Psoas muscle (tissue), 8 donors: ENCODE data around the gene TOP3A. TPM values are rescaled to one million over a fixed set of nuclear protein-coding genes. Genes with fewer than 3 reads are reported as not detected.

ENCODE experiments used
- ATAC-seq, 4 donors: fragments of 200-7000 bp; cut with Tn5 transposase; one replicate each; pipeline ENCODE4 v1.9.1; 2020; ENCODE audit warnings: moderate library complexity in 3 of 4, mild to moderate bottlenecking in 2 of 4
- DNase-seq, 2 donors: peaks; one replicate each; pipeline ENCODE4 v3.0.0-alpha.2; 2020
- H3K27ac ChIP-seq: fragments of 200-600 bp; one replicate; pipeline ENCODE4 v1.8.0; 2022
- H3K27me3 ChIP-seq, 3 donors: fragments of 200-600 bp in 1 of 3; one replicate each; pipeline versions ENCODE4 v1.6.1 to v1.8.0; 2013 to 2022; ENCODE audit warnings: low read length in 2 of 3, mild to moderate bottlenecking in 2 of 3, moderate library complexity in 1 of 3; ENCODE audit not compliant: insufficient read depth in 3 of 3
- H3K36me3 ChIP-seq, 2 donors: fragments of 200-600 bp in 1 of 2; one replicate each; pipeline versions ENCODE4 v1.6.1 to v1.8.0; 2013 to 2022; ENCODE audit warnings: low read depth in 1 of 2, mild to moderate bottlenecking in 1 of 2, moderate library complexity in 1 of 2; ENCODE audit not compliant: insufficient read depth in 1 of 2
- H3K4me1 ChIP-seq: fragments of 200-600 bp; one replicate; pipeline ENCODE4 v1.8.0; 2022
- H3K4me3 ChIP-seq: fragments of 200-600 bp; one replicate; pipeline ENCODE4 v1.8.0; 2022; ENCODE audit warnings: mild to moderate bottlenecking
- H3K9me3 ChIP-seq: fragments of 200-600 bp; one replicate; pipeline ENCODE4 v1.8.0; 2022
- CTCF ChIP-seq: fragments of 200-600 bp; IDR thresholded peaks from one replicate; pipeline ENCODE4 v1.8.0; 2022; ENCODE audit warnings: antibody characterized with exemption
- WGBS, 3 donors: extraction: QIAGEN DNeasy Blood & Tissue Kit; methylation state at CpG; one replicate each; pipeline versions ENCODE4 v1.1.6 to v1.1.7; 2013; 5-methylcytosine and 5-hydroxymethylcytosine counted together
- intact Hi-C, 2 donors: fragments of 100-400 bp; cut with DNase I; formaldehyde crosslinking; loops; one replicate each; pipeline versions ENCODE4 v1.11.0 to v1.14.2; 2022
- polyA plus RNA-seq, 3 donors: library from polyadenylated mRNA; stranded (reverse); fragments of 200-250 nt; gene quantifications; one replicate each; pipeline ENCODE4 v1.2.3, GENCODE V29; 2013
- total RNA-seq, 4 donors: library from RNA; stranded (reverse); fragmentation: NEBNext Ultra II Directional in 2 of 4; extraction: Animal tissue kit (Norgen Biotek cat#: 25700) in 2 of 4; gene quantifications; one replicate each; pipeline versions ENCODE4 v1.2.1 to v1.2.4, GENCODE V29; 2021 to 2023
- donor health status: healthy with polysubstance abuse.
- donor health status: DM: no; HTN: no; CAD: no; lungs with moderate emphysema.
- donor health status: Bipolar disorder and iron deficiency.
- donor health status: healthy.
- donor health status: DM: yes; HTN: yes; CAD: no.
- donor health status: DM: no; HTN: no; CAD: no.
- donor health status: DM: no; HTN: no; CAD: no.
- donor health status: DM: yes; HTN: yes; CAD: no.

TOP3A gene
- total and polyA plus RNA-seq, 7 donors, result 8.8 to 24.3 (median 13.6) TPM

GRCh38 chr17:18267927-18268711 is 46.7 kb downstream of the TOP3A start:
- Histone ChIP-seq H3K27ac (peak overlapping the region; percentile 36), H3K4me3 (no peak overlapping the region), H3K36me3 (peaks cover 6 to 38% of the 10 kb centered on the region in 2 donors), H3K9me3 (no peaks in the 10 kb centered on the region), H3K4me1 (peaks cover 19% of the 10 kb centered on the region), H3K27me3 (no peaks in the 10 kb centered on the region)
- intact Hi-C loops, result loop anchor here in 1 of 2 donors (5.0 kb wide), 1 partner anchor 1211 kb away; no protein-coding TSS in a partner anchor
- 44 to 50% (median 50%) methylated on average over 14 of the region's 14 CpGs for WGBS, 3 donors
- ATAC-seq (peak; percentile 34 to 63 (median 48)), DNase-seq (no peak)
- TF ChIP-seq CTCF, result no peak

- H3K9me3 ChIP-seq, result no peaks in the 10 kb centered on the region
- DNase-seq (no peak), ATAC-seq (no peak)
- intact Hi-C loops, result loop anchor here in 1 of 2 donors (5.0 kb wide), 1 partner anchor 1210 kb away; no protein-coding TSS in a partner anchor
- no peak overlapping the region for H3K27ac ChIP-seq
- peaks cover 6 to 42% of the 10 kb centered on the region in 2 donors for H3K36me3 ChIP-seq
- H3K27me3 ChIP-seq, result no peaks in the 10 kb centered on the region
- no peak overlapping the region for H3K4me3 ChIP-seq
- H3K4me1 ChIP-seq, result peaks cover 26% of the 10 kb centered on the region
- no peak for TF ChIP-seq CTCF
- WGBS, 3 donors, result 71 to 83% (median 72%) methylated on average over 10 of the region's 10 CpGs
Measured at GRCh38 chr17:18267366-18267765, 47.4 kb downstream of the TOP3A start.

- intact Hi-C loops, result no loop called here
- DNase-seq, result no peak
- H3K27ac ChIP-seq, result no peak overlapping the region
Measured at GRCh38 chr17:18263885-18264682, 50.7 kb downstream of the TOP3A start.

GRCh38 chr17:18262641-18263040 is 52.2 kb downstream of the TOP3A start:
- no peaks in the 10 kb centered on the region for H3K27me3 ChIP-seq
- ATAC-seq (no peak), DNase-seq (peak in 1 of 2 donors; percentile 54)
- intact Hi-C loops, result no loop called here
- H3K4me1 ChIP-seq, result peaks cover 47% of the 10 kb centered on the region
- peak overlapping the region; percentile 98 for H3K4me3 ChIP-seq
- no peak for TF ChIP-seq CTCF
- 57 to 71% (median 64%) methylated on average over 12 of the region's 12 CpGs for WGBS, 3 donors
- H3K36me3 ChIP-seq, result peaks cover 6 to 42% of the 10 kb centered on the region in 2 donors
- no peaks in the 10 kb centered on the region for H3K9me3 ChIP-seq
- H3K27ac ChIP-seq, result peak overlapping the region; percentile 100

More at GRCh38 chr17:18263885-18264682, 50.7 kb downstream of the TOP3A start:
- peaks cover 6 to 42% of the 10 kb centered on the region in 2 donors for H3K36me3 ChIP-seq
- no peaks in the 10 kb centered on the region for H3K9me3 ChIP-seq
- 78 to 87% (median 86%) methylated on average over 49 to 50 of the region's 50 CpGs for WGBS, 3 donors
- H3K27me3 ChIP-seq, result no peaks in the 10 kb centered on the region
- H3K4me3 ChIP-seq, result no peak overlapping the region
- H3K4me1 ChIP-seq, result peaks cover 49% of the 10 kb centered on the region
- no peak for ATAC-seq
- TF ChIP-seq CTCF, result no peak
